ENCODE results near the gene PHACTR1.

The PHACTR1 gene

DNA sequence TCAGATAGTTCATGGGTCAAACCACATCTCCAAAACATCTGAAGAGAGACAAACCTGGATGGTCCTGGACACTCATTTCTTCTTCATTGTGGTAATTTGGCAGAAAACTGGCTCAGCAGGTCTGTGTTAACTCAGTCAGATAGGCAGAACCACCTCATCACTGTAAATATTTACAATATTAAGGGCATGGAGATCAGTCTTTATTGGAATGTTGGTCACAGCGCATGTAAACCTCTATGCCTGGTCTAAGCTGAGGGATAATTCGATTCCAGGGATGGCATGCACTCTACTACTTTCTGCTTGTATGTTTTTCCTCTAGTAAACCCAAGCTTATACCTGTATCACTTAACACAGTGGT is 615.8 kb downstream of the PHACTR1 start:
- peaks cover 0 to 10% (median 0%) of the 10 kb centered on the region in 3 experiments for H3K27me3 ChIP-seq (ENCODE audit: control insufficient read depth in 3 of 3, insufficient read depth in 3 of 3, low read depth in 1 of 3, low read length in 3 of 3)
- H3K9ac ChIP-seq (ENCODE audit: low read depth, low read length, poor library complexity) = no peak overlapping the region
- no CpG with 5 or more reads among the region's 2 CpGs for WGBS, 2 donors (ENCODE audit: extremely low coverage in 2 of 2, insufficient read length in 2 of 2, insufficient replicate concordance in 1 of 2)

DNA sequence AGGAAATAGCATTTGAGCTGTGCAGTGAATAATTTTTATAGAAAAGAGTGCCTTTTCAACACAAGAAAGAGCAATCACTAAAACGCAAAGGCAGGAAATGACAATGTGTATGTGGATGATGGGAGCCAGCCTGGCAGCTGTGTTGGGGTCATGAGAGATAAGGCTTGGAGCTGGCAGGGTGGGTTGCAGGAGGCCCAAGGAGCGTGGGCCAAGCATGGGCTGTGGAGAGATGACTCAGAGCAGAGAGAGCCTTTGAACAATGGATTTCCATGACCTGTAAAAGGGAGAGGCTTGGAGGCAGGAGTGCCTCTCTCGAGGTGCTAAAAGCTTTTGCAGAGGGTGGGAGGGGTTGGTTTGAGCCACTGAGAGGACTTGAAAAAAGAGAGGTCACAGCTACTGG is 618.4 kb downstream of the PHACTR1 start:
- Histone ChIP-seq H3K79me1 (ENCODE audit: low read depth, low read length) (no peaks in the 10 kb centered on the region), H2BK5ac (ENCODE audit: low read length) (no peak overlapping the region), H3K18ac (ENCODE audit: low read length) (no peak overlapping the region), H2BK12ac (ENCODE audit: low read length) (no peak overlapping the region), H2AFZ (ENCODE audit: low read length) (no peak overlapping the region), H3K14ac (ENCODE audit: low read length) (no peak overlapping the region), H3K4me1 (ENCODE audit: control insufficient read depth in 2 of 2, insufficient read depth in 1 of 2, low read depth in 1 of 2, low read length in 2 of 2) (no peaks in the 10 kb centered on the region), H3K9me3 (replicated peaks in 1 of 2; ENCODE audit: control insufficient read depth in 2 of 2, insufficient read depth in 1 of 2, low read depth in 1 of 2, low read length in 2 of 2) (no peaks in the 10 kb centered on the region), H3K9ac (ENCODE audit: low read depth, low read length, poor library complexity) (no peak overlapping the region), H4K8ac (ENCODE audit: low read depth, low read length) (no peak overlapping the region), H3K36me3 (replicated peaks in 1 of 2; ENCODE audit: control insufficient read depth in 2 of 2, insufficient read depth in 2 of 2, low read length in 2 of 2) (no peaks in the 10 kb centered on the region), H3K27me3 (ENCODE audit: control insufficient read depth in 3 of 3, insufficient read depth in 3 of 3, low read depth in 1 of 3, low read length in 3 of 3) (peaks cover 0 to 10% (median 0%) of the 10 kb centered on the region in 3 experiments), H2BK120ac (ENCODE audit: low read depth, low read length) (no peak overlapping the region), H2AK5ac (ENCODE audit: low read depth, low read length) (no peak overlapping the region), H3K23ac (ENCODE audit: low read depth, low read length, poor library complexity) (no peak overlapping the region), H3K4me3 (ENCODE audit: low read length in 2 of 2) (no peak overlapping the region), H3K4ac (ENCODE audit: low read length) (no peak overlapping the region), H3K4me2 (ENCODE audit: insufficient read depth, low read length, poor library complexity, severe bottlenecking) (no peak overlapping the region), H2BK15ac (ENCODE audit: low read length) (no peak overlapping the region), H3K27ac (replicated peaks; ENCODE audit: low read length) (no peak overlapping the region), H4K91ac (ENCODE audit: low read depth, low read length, poor library complexity) (no peak overlapping the region)
- no CpG with 5 or more reads among the region's 3 CpGs for WGBS, 2 donors (ENCODE audit: extremely low coverage in 2 of 2, insufficient read length in 2 of 2, insufficient replicate concordance in 1 of 2)
- no peak for DNase-seq (ENCODE audit: low spot score)

More for the DNA sequence above, 615.8 kb downstream of the PHACTR1 start:
- no peak overlapping the region for H3K4me3 ChIP-seq (ENCODE audit: low read length in 2 of 2)
- no peaks in the 10 kb centered on the region for H3K36me3 ChIP-seq (replicated peaks in 1 of 2; ENCODE audit: control insufficient read depth in 2 of 2, insufficient read depth in 2 of 2, low read length in 2 of 2)
- H2AK5ac ChIP-seq (ENCODE audit: low read depth, low read length) = no peak overlapping the region
- H3K79me1 ChIP-seq (ENCODE audit: low read depth, low read length) = no peaks in the 10 kb centered on the region
- DNase-seq (ENCODE audit: low spot score) = no peak
- H3K18ac ChIP-seq (ENCODE audit: low read length) = no peak overlapping the region
- H2BK5ac ChIP-seq (ENCODE audit: low read length) = no peak overlapping the region
- H3K4ac ChIP-seq (ENCODE audit: low read length) = no peak overlapping the region
- no peak overlapping the region for H2AFZ ChIP-seq (ENCODE audit: low read length)
- H3K4me1 ChIP-seq (ENCODE audit: control insufficient read depth in 2 of 2, insufficient read depth in 1 of 2, low read depth in 1 of 2, low read length in 2 of 2) = peaks cover 2% of the 10 kb centered on the region in 2 donors
- H2BK12ac ChIP-seq (ENCODE audit: low read length) = no peak overlapping the region
- no peak overlapping the region for H2BK15ac ChIP-seq (ENCODE audit: low read length)
- no peaks in the 10 kb centered on the region for H3K9me3 ChIP-seq (replicated peaks in 1 of 2; ENCODE audit: control insufficient read depth in 2 of 2, insufficient read depth in 1 of 2, low read depth in 1 of 2, low read length in 2 of 2)
- H2BK120ac ChIP-seq (ENCODE audit: low read depth, low read length) = no peak overlapping the region
- no peak overlapping the region for H3K14ac ChIP-seq (ENCODE audit: low read length)
- no peak overlapping the region for H3K23ac ChIP-seq (ENCODE audit: low read depth, low read length, poor library complexity)
- H3K4me2 ChIP-seq (ENCODE audit: insufficient read depth, low read length, poor library complexity, severe bottlenecking) = no peak overlapping the region
- no peak overlapping the region for H4K91ac ChIP-seq (ENCODE audit: low read depth, low read length, poor library complexity)
- H4K8ac ChIP-seq (ENCODE audit: low read depth, low read length) = no peak overlapping the region
- H3K27ac ChIP-seq (replicated peaks; ENCODE audit: low read length) = no peak overlapping the region

DNA sequence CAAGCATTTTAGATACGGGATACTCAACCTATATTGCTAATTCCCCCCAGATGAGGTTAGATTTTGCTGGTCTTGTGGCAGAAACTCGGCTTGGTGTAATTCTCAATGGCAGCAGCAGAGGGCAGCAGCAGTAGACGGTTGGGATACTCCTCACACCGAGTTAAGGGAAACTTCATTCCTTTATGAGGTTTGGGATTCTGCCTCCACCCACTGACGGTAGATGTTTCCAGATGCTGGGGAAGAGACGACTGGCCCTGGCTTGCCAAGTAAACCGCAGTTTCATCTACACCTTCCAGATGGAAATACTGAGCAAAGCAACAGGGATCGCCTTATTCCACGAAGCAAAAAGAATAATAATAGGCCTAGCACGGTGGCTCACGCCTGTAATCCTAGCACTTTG is 620.0 kb downstream of the PHACTR1 start:
- peak overlapping the region; percentile 59 for H2AFZ ChIP-seq (ENCODE audit: low read length)
- no peak overlapping the region for H3K4me3 ChIP-seq (ENCODE audit: low read length in 2 of 2)
- H2AK5ac ChIP-seq (ENCODE audit: low read depth, low read length) = no peak overlapping the region
- H3K36me3 ChIP-seq (replicated peaks in 1 of 2; ENCODE audit: control insufficient read depth in 2 of 2, insufficient read depth in 2 of 2, low read length in 2 of 2) = no peaks in the 10 kb centered on the region
- no peak overlapping the region for H2BK15ac ChIP-seq (ENCODE audit: low read length)
- no peak overlapping the region for H3K4me2 ChIP-seq (ENCODE audit: insufficient read depth, low read length, poor library complexity, severe bottlenecking)
- no peak overlapping the region for H3K4ac ChIP-seq (ENCODE audit: low read length)
- no peak overlapping the region for H4K91ac ChIP-seq (ENCODE audit: low read depth, low read length, poor library complexity)
- H3K27ac ChIP-seq (replicated peaks; ENCODE audit: low read length) = no peak overlapping the region
- no peak overlapping the region for H3K9ac ChIP-seq (ENCODE audit: low read depth, low read length, poor library complexity)
- no peak overlapping the region for H2BK120ac ChIP-seq (ENCODE audit: low read depth, low read length)
- no peak overlapping the region for H3K23ac ChIP-seq (ENCODE audit: low read depth, low read length, poor library complexity)
- H3K18ac ChIP-seq (ENCODE audit: low read length) = no peak overlapping the region
- no CpG with 5 or more reads among the region's 11 CpGs for WGBS, 2 donors (ENCODE audit: extremely low coverage in 2 of 2, insufficient read length in 2 of 2, insufficient replicate concordance in 1 of 2)
- no peak overlapping the region for H3K14ac ChIP-seq (ENCODE audit: low read length)
- no peak overlapping the region for H4K8ac ChIP-seq (ENCODE audit: low read depth, low read length)
- peak; percentile 76 for DNase-seq (ENCODE audit: low spot score)
- H3K4me1 ChIP-seq (ENCODE audit: control insufficient read depth in 2 of 2, insufficient read depth in 1 of 2, low read depth in 1 of 2, low read length in 2 of 2) = no peaks in the 10 kb centered on the region
- no peak overlapping the region for H2BK5ac ChIP-seq (ENCODE audit: low read length)
- H3K9me3 ChIP-seq (replicated peaks in 1 of 2; ENCODE audit: control insufficient read depth in 2 of 2, insufficient read depth in 1 of 2, low read depth in 1 of 2, low read length in 2 of 2) = peaks cover 2 to 6% of the 10 kb centered on the region in 2 donors
- no peak overlapping the region for H2BK12ac ChIP-seq (ENCODE audit: low read length)
- no peaks in the 10 kb centered on the region for H3K79me1 ChIP-seq (ENCODE audit: low read depth, low read length)
- peaks cover 0 to 11% (median 0%) of the 10 kb centered on the region in 3 experiments for H3K27me3 ChIP-seq (ENCODE audit: control insufficient read depth in 3 of 3, insufficient read depth in 3 of 3, low read depth in 1 of 3, low read length in 3 of 3)

DNA sequence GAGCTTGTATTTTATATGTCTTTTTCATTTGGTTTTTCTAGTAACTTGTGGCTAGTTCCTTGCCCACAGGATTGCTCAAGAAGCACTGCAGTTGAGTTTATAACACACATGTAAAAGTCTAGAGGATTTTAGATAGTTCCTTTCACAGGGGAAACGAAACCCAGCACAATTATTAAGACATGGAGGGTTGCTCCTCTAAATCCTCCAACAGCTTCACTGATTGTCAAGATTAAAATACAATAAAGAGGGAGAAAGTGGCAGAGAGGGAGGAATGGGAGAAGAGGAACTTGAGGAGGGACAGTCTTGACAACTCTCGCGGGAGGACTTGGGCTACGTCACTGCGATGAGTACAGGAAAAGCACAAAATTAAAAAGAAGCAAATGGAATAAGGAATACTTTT is 621.5 kb downstream of the PHACTR1 start:
- no peak overlapping the region for H3K27ac ChIP-seq (replicated peaks; ENCODE audit: low read length)
- H3K79me1 ChIP-seq (ENCODE audit: low read depth, low read length) = no peaks in the 10 kb centered on the region
- no peak overlapping the region for H4K91ac ChIP-seq (ENCODE audit: low read depth, low read length, poor library complexity)
- H3K4me1 ChIP-seq (ENCODE audit: control insufficient read depth in 2 of 2, insufficient read depth in 1 of 2, low read depth in 1 of 2, low read length in 2 of 2) = no peaks in the 10 kb centered on the region
- H3K4me2 ChIP-seq (ENCODE audit: insufficient read depth, low read length, poor library complexity, severe bottlenecking) = no peak overlapping the region
- H2AFZ ChIP-seq (ENCODE audit: low read length) = no peak overlapping the region
- H3K27me3 ChIP-seq (ENCODE audit: control insufficient read depth in 3 of 3, insufficient read depth in 3 of 3, low read depth in 1 of 3, low read length in 3 of 3) = peaks cover 0 to 7% (median 0%) of the 10 kb centered on the region in 3 experiments
- H3K18ac ChIP-seq (ENCODE audit: low read length) = no peak overlapping the region
- H2BK12ac ChIP-seq (ENCODE audit: low read length) = no peak overlapping the region
- no peak overlapping the region for H2BK120ac ChIP-seq (ENCODE audit: low read depth, low read length)
- no peak overlapping the region for H3K23ac ChIP-seq (ENCODE audit: low read depth, low read length, poor library complexity)
- DNase-seq (ENCODE audit: low spot score) = no peak
- H2BK5ac ChIP-seq (ENCODE audit: low read length) = no peak overlapping the region
- H3K9me3 ChIP-seq (replicated peaks in 1 of 2; ENCODE audit: control insufficient read depth in 2 of 2, insufficient read depth in 1 of 2, low read depth in 1 of 2, low read length in 2 of 2) = peaks cover 6 to 11% of the 10 kb centered on the region in 2 donors
- H3K4ac ChIP-seq (ENCODE audit: low read length) = no peak overlapping the region
- H2BK15ac ChIP-seq (ENCODE audit: low read length) = no peak overlapping the region
- no peaks in the 10 kb centered on the region for H3K36me3 ChIP-seq (replicated peaks in 1 of 2; ENCODE audit: control insufficient read depth in 2 of 2, insufficient read depth in 2 of 2, low read length in 2 of 2)
- H3K14ac ChIP-seq (ENCODE audit: low read length) = no peak overlapping the region
- no peak overlapping the region for H3K9ac ChIP-seq (ENCODE audit: low read depth, low read length, poor library complexity)
- H2AK5ac ChIP-seq (ENCODE audit: low read depth, low read length) = no peak overlapping the region
- WGBS, 2 donors (ENCODE audit: extremely low coverage in 2 of 2, insufficient read length in 2 of 2, insufficient replicate concordance in 1 of 2) = no CpG with 5 or more reads among the region's 5 CpGs
- no peak overlapping the region for H3K4me3 ChIP-seq (ENCODE audit: low read length in 2 of 2)
- no peak overlapping the region for H4K8ac ChIP-seq (ENCODE audit: low read depth, low read length)
